Measurements from ENCODE around the gene TBX21.

The TBX21 gene

GRCh38 chr17:47716375-47716774, 16.7 kb upstream of the TBX21 start:
- no peak for DNase-seq (ENCODE audit: low read depth)
- H3K4me3 ChIP-seq (ENCODE audit: low read length), result no peak overlapping the region
- TF ChIP-seq CTCF (conservative IDR thresholded peaks at IDR 0.05; ENCODE audit: low read depth, low read length), result no peak

DNA sequence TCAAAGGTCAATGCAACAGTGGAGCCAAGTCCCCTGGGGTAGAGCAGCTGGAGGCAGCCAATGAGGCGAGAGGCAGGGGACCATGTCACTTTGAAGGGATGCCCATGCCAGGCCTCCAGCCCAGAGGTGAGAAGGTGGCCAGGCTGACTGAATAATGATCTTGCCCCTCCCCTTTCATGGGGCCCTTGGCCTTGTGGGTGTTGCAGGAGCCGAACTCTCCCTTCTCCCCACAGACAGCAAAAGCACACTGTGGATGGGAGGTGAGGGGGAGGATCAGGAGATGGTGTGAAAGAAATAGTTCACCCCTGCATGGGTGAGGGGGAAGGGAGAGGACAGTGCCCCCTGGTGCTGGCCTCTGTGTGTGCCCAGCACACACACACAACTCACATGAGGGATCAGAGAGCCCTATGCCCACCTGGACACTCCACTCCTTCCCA, 15.8 kb upstream of the TBX21 start:
- H3K4me3 ChIP-seq (ENCODE audit: low read length), result no peak overlapping the region
- DNase-seq (ENCODE audit: low read depth), result no peak
- peak; percentile 55 for TF ChIP-seq CTCF (conservative IDR thresholded peaks at IDR 0.05; ENCODE audit: low read depth, low read length)

- no peak overlapping the region for H3K4me3 ChIP-seq (ENCODE audit: low read length)
- no peak for DNase-seq (ENCODE audit: low read depth)
- TF ChIP-seq CTCF (conservative IDR thresholded peaks at IDR 0.05; ENCODE audit: low read depth, low read length), result no peak
Observed at GRCh38 chr17:47717979-47718621, 14.9 kb upstream of the TBX21 start.

DNA sequence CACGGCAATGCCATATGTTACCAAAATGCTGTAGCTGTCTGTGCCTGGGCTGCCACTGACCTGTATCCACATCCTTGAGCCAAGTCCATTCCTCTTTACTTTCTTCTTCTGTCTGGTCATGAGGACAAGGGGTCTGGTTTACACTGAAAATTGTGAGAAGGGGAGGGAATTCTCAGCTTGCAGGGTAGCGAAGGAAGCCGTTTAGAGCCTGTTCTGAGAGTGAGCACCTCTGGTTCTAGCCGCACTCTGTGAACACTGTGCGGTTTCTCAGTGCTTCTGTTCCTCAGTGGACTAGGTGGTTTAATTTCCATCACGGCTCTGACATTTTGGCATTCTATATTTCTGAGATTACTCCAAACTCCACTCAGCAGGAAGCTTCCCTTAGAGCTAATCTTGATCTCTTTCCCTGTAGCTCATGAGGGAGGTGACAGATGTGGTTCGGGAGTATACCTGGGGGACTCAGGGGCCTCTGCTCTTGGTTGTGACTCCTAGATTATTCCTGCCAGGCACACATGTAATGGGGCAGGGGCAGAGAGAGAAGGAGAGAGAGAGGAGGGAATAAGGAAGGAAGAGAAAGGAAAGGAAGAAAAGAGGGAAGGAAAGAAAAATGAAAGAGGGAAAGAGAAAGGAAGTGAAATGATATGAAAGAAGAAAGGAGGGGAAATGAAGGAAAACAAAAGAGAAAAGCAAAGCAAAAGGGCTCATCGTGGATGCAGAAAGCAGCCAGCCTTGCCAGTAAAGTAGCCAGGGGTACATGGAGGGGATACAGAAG, 14.2 kb upstream of the TBX21 start:
- H3K4me3 ChIP-seq (ENCODE audit: low read length), result no peak overlapping the region
- no peak for DNase-seq (ENCODE audit: low read depth)
- no peak for TF ChIP-seq CTCF (conservative IDR thresholded peaks at IDR 0.05; ENCODE audit: low read depth, low read length)

DNA sequence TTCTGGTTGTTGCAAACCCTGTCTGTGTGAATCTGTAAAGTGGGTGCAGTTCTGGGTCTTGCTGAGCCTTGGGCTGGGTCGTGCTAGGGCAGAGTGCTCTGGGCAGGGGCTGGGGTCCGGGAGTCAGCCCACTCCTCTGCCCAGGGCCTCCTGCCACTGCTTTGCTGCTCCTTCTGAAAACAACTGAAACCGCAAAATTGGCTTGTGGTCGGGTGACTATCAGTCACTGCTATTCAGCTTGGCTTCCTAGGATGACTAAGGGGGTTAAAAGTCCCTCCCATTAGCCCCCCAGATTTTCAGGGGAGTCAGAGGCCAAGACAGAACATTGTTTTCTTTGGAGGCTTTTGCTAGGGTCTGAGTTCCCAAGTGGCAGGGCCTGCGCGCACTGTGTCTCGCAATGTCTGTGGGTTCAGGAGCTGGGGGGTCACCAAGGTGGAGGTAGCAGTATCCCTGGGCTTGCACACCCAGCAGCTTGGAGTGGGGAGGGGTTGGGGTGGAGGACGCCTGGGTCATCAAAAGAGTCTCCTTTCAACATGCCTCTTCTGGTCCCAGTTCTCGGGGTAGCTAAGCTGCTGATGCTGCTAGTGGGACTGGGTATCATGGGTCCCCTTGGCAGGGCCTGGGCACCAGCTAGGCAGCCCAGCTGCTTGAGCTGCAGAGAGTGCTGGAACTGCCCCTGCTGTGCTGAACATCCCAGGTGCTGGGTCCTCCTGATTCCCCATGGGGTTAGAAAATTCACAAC, 13.5 kb upstream of the TBX21 start:
- no peak overlapping the region for H3K4me3 ChIP-seq (ENCODE audit: low read length)
- TF ChIP-seq CTCF (conservative IDR thresholded peaks at IDR 0.05; ENCODE audit: low read depth, low read length), result no peak
- no peak for DNase-seq (ENCODE audit: low read depth)

DNA sequence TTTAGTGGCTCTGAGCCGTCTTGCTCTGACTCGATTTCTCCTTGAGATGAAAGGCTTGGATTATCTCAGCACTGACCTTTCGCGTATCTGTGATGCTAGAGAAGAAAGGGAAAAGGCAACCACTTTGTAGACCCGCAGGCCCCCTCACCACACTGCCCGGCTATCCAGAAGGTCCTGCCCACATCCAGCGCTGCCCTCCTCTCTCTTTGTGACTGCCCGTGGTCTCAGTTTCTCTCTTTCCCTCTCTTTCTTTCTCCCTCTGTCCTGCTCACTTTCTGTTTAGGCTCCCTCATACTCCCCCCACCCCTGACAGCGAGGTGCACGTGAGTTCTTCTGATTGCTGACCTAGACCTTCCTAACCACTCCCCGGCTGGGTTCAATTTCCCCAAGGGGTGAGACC, 12.8 kb upstream of the TBX21 start:
- no peak for TF ChIP-seq CTCF (conservative IDR thresholded peaks at IDR 0.05; ENCODE audit: low read depth, low read length)
- no peak overlapping the region for H3K4me3 ChIP-seq (ENCODE audit: low read length)
- no peak for DNase-seq (ENCODE audit: low read depth)

Data from retinal pigment epithelial cell (primary cell).